GM12874 (cell line): Measurements from ENCODE around the gene CLDN2.

Experiments
- CTCF ChIP-seq: IDR thresholded peaks from 2 replicates; pipeline ENCODE4 v1.5.1; 2011; ENCODE audit warnings: low read depth, mild to moderate bottlenecking, control low read depth, low read length, moderate library complexity; ENCODE audit not compliant: insufficient read depth

The CLDN2 gene

DNA sequence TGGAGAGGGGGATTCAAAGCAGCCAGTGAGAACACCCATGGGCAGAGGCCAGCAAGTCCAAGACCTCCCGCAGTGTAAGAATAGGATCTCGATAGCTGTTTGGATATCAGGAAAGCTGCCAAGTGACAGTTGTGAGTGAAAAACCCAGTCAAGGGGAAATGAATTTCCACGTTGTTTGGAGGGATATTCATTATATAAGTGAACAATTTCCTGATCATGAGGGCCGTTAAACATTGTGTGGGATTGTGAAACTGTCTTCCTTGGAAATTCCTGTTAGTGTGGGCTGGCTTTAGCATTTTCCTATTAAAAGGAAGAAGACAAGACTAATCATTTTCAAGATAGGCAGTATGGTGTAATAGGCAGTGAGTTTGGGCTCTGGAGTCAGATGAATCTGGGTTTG is 15.0 kb downstream of the CLDN2 start:
- no peak for TF ChIP-seq CTCF

GRCh38 chrX:106936246-106936645 is 16.0 kb downstream of the CLDN2 start:
- TF ChIP-seq CTCF: no peak

GRCh38 chrX:106939566-106939965 is 19.4 kb downstream of the CLDN2 start:
- no peak for TF ChIP-seq CTCF

DNA sequence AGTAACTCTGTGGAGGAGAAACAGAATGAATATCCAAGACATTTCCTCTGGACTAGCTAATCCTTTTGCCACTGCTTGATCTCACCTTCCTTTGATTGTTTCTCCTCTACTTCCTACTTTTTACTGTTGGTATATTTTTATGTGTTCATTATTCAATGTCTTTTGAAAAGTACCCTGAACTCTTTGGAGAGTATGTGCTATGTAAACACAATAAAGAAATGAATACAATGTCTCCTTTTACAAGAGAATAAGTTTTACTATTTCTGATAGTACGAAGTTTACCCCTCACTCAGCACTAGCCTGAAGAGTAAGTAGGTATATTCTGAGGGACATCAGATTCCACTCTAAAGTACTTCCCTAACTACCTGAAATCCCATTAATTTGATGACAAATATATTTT is 19.9 kb downstream of the CLDN2 start:
- TF ChIP-seq CTCF: no peak

DNA sequence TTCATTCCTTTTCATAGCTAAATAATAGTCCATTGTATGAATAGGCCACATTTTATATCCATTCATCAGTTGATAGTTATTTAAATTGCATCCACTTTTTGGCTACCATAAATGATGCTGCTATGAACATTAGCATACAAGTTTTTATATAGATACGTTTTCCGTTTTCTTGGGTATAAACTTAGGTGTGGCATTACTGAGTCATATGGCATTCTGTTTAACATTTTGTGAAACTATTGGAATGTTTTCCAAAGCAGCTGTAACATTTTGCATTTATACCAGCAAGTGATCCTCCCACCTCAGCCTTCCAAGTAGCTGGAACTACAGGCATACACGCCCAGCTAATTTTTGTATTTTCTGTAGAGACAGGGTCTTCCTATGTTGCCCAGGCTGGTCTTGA is 26.3 kb downstream of the CLDN2 start:
- TF ChIP-seq CTCF: no peak

DNA sequence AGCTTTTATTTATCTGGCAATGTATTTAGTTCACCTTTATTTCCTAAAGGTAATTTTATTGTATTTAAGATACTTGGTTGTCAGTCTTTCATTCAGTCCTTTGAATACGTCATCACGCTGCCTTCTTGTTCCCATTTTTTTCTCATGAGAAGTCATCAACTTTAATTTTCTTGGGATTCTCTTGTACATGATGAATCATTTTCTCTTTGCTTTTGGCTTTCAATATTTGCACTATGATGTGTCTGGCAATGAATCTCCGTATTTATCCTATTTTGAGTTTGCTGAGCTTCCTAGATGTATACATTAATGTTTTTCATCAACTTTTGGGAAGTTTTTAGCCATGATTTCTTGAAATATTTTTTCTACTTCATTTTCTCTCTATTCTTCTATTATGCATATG is 28.4 kb downstream of the CLDN2 start:
- no peak for TF ChIP-seq CTCF

GRCh38 chrX:106949366-106949765 is 29.2 kb downstream of the CLDN2 start:
- no peak for TF ChIP-seq CTCF

GRCh38 chrX:106950381-106950780 is 30.2 kb downstream of the CLDN2 start:
- no peak for TF ChIP-seq CTCF
